AG04450 (cell line): ENCODE results near the gene WNT9B. TPM values are rescaled to one million over a fixed set of nuclear protein-coding genes. Genes with fewer than 3 reads are reported as not detected.

ENCODE experiments used
- CTCF ChIA-PET: fragments of 300-600, 350-600 bp; formaldehyde crosslinking; extraction: SDS; loops from one replicate; lab custom pipeline; 2022; ENCODE audit warnings: antibody characterized with exemption, inconsistent platforms; lab: Charles Lee
- POLR2A ChIA-PET: fragments of 350-600 bp; formaldehyde crosslinking; extraction: SDS; loops from one replicate; lab custom pipeline; 2021; ENCODE audit warnings: antibody characterized with exemption, inconsistent platforms; lab: Yijun Ruan, JAX
- DNase-seq: peaks from one replicate; pipeline ENCODE4 v3.0.0-alpha.2; 2011; ENCODE audit warnings: low read depth, low spot score
- H3K27ac ChIP-seq: one replicate; pipeline ENCODE4 v1.5.1; 2012; ENCODE audit warnings: low read depth, low read length, control low read depth
- H3K27me3 ChIP-seq: one replicate; pipeline ENCODE4 v1.6.0; 2012; ENCODE audit warnings: low read length; ENCODE audit not compliant: control insufficient read depth, insufficient read depth
- H3K4me3 ChIP-seq: 2 replicates; pipeline ENCODE4 v1.5.1; 2011; ENCODE audit warnings: mild to moderate bottlenecking, low read depth, low read length, control low read depth
- H3K9me3 ChIP-seq: 2 replicates; pipeline ENCODE4 v1.5.1; 2012; ENCODE audit warnings: low read length; ENCODE audit not compliant: control insufficient read depth, insufficient read depth
- polyA plus RNA-seq: library from polyadenylated mRNA; depleted of rRNA; stranded (reverse); fragments of >200 nt; gene quantifications from 2 replicates; pipeline ENCODE4 v1.2.3, GENCODE V29; 2011
- TF ChIP-seq, protein P1 (sequence below): IDR thresholded peaks from 2 replicates; pipeline ENCODE4 v1.5.1; 2011; ENCODE audit warnings: low read depth, low read length, control low read depth, inconsistent platforms

Gene WNT9B
- polyA plus RNA-seq, 1 experiment: not detected

DNA sequence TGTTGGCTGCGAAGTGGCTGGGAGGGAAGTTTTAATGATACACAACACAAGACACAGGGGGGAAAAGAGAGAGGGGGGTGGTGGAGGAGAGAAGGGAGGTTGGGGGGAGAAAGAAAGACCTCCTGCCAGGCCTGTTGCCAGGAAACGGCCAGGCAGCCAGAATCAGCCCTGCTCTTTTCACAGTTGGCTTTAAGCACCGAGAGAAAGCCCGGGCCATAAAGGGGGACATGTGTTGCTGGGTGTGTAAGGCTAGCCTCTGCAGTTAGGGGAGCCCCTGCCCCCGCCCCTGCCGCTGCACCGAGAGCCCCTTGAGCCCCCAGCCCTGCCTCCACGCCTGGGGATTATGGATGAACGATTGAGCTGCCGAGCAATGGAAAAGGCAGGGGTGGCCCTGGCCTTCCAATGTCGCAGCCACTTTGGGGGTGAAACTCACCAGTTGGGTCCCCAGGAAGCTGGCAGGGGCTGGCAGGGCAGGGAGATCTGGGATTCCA lies 19.0 kb upstream of the WNT9B start:
- CTCF ChIA-PET: interaction anchor here (1.4 to 2.3 kb wide), 2 partner anchors 9 to 109 kb away, joined by 3 to 14 read pairs; no protein-coding TSS in a partner anchor
- H3K4me3 ChIP-seq: no peak overlapping the region
- DNase-seq: no peak
- no peaks in the 10 kb centered on the region for H3K9me3 ChIP-seq
- TF ChIP-seq, protein P1, sequence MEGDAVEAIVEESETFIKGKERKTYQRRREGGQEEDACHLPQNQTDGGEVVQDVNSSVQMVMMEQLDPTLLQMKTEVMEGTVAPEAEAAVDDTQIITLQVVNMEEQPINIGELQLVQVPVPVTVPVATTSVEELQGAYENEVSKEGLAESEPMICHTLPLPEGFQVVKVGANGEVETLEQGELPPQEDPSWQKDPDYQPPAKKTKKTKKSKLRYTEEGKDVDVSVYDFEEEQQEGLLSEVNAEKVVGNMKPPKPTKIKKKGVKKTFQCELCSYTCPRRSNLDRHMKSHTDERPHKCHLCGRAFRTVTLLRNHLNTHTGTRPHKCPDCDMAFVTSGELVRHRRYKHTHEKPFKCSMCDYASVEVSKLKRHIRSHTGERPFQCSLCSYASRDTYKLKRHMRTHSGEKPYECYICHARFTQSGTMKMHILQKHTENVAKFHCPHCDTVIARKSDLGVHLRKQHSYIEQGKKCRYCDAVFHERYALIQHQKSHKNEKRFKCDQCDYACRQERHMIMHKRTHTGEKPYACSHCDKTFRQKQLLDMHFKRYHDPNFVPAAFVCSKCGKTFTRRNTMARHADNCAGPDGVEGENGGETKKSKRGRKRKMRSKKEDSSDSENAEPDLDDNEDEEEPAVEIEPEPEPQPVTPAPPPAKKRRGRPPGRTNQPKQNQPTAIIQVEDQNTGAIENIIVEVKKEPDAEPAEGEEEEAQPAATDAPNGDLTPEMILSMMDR: no peak
- H3K27me3 ChIP-seq: peaks cover 21% of the 10 kb centered on the region
- H3K27ac ChIP-seq: no peak overlapping the region
- POLR2A ChIA-PET: no interaction called here

DNA sequence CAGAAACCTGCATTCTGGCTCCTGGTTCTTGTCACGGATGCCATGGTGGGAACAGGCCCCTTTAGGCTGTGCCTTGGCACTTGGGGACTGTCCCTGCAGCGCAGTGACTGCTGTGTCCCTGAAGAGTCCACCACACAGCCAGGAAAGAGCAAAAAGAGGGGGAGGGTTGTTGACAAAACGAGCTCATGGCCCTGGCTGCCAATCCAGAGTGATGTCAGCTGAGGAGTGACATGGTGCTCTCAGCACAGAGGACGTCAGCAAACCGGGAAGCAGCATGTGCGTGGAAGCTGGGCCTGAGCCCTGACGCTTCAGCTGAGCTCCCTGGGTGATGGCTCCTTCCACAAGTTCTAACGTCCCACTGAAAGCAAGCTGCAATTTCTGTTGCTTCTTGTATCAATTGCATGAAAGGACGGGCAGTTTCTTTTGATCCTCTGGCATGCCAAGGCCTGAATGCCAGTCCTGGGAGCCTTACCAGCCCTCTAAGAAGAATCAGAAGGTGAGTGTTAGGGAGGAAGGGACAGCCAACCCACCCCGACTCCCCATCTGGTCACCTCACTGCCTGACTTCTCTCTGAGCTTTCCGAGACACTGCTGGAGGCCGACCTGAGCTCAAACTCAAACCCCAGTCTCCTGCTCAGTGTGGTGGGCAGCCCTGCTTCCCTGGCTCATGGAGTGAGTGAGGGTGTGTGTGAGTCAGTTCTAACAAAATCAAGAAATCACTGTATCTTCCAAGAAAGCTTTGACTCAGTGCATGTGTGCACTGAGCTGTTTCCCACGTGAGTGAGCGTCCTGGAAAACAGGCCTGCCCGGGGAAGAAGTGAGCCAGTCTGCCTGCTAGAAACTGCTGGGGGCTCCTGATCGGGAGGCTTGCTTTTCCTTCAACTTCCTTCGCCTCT lies 18.2 kb upstream of the WNT9B start:
- ChIA-PET CTCF (interaction anchor here (0.5 to 2.3 kb wide), 4 partner anchors 9 to 109 kb away, joined by 3 to 14 read pairs (median 4); no protein-coding TSS in a partner anchor), POLR2A (no interaction called here)
- TF ChIP-seq, protein P1: no peak
- no peaks in the 10 kb centered on the region for H3K9me3 ChIP-seq
- H3K4me3 ChIP-seq: no peak overlapping the region
- DNase-seq: peak; percentile 44
- H3K27ac ChIP-seq: no peak overlapping the region
- peaks cover 23% of the 10 kb centered on the region for H3K27me3 ChIP-seq

DNA sequence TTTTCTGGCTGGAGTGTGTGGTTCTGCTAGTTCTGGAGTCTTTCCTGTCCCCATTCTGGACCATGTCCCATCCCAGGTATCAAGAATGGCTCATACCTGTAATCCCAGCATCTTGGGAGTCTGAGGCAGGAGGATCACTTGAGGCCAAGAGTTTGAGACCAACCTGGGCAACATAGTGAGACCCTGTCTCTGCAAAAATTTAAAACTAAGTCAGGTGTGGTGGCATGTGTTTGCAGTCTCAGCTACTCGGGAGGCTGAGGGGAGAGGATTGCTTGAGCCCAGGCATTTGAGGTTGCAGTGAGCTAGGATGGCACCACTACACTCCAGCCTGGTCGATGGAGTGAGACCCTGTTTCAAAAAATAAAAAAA lies 17.6 kb upstream of the WNT9B start:
- CTCF ChIA-PET: interaction anchor here (0.8 to 2.3 kb wide), 3 partner anchors 8 to 109 kb away, joined by 3 to 14 read pairs (median 4); no protein-coding TSS in a partner anchor
- POLR2A ChIA-PET: no interaction called here
- no peak overlapping the region for H3K4me3 ChIP-seq
- TF ChIP-seq, protein P1: no peak
- no peak for DNase-seq
- H3K27me3 ChIP-seq: peaks cover 21% of the 10 kb centered on the region
- no peak overlapping the region for H3K27ac ChIP-seq
- no peaks in the 10 kb centered on the region for H3K9me3 ChIP-seq

DNA sequence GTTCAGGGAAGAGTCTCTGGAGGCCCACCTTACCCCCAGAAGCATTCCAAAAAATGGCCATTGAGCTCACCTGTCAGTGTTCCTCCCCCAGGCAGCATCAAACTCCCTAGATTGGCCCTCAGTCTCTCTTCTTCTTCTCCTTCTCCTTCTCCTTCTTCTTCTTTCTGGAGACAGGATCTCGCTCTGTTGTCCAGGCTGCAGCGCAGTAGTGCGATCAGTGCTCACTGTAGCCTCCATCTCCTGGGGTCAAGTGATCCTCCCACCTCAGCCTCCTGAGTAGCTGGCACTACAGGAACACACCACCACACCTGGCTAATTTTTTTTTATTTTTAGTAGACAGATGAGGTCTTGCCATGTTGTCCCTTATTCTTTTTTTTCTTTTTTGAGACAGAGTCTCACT lies 16.5 kb upstream of the WNT9B start:
- ChIA-PET CTCF (interaction anchor here (0.7 to 1.8 kb wide), 11 partner anchors 8 to 831 kb away, joined by 3 to 14 read pairs (median 3); no protein-coding TSS in a partner anchor), POLR2A (no interaction called here)

More for the DNA sequence above, 16.5 kb upstream of the WNT9B start:
- Histone ChIP-seq H3K4me3 (no peak overlapping the region), H3K27me3 (peaks cover 20% of the 10 kb centered on the region), H3K27ac (no peak overlapping the region), H3K9me3 (no peaks in the 10 kb centered on the region)
- no peak for DNase-seq
- TF ChIP-seq, protein P1: no peak
